MCF 10A (cell line): Measurements from ENCODE around the gene LRP11. TPM values are rescaled to one million over a fixed set of nuclear protein-coding genes. Genes with fewer than 3 reads are reported as not detected.

ENCODE experiments used
- BruUV-seq: library from RNA; stranded (reverse); fragments of 400-500 nt; replicated peaks from 2 replicates; lab custom pipeline; 2021; lab: Mats Ljungman, UMichigan
- CTCF ChIA-PET: fragments of 300-600 bp; sonication (Branson Sonifier 250); formaldehyde crosslinking; extraction: SDS; loops from one replicate; lab custom pipeline; 2021; ENCODE audit warnings: antibody characterized with exemption, inconsistent platforms; lab: Yijun Ruan, JAX
- POLR2A ChIA-PET: fragments of 300-600, 350-650 bp; sonication (Branson Sonifier 250); formaldehyde crosslinking; extraction: SDS; loops from one replicate; lab custom pipeline; 2020; ENCODE audit warnings: antibody characterized with exemption, inconsistent platforms; lab: Yijun Ruan, JAX
- DNase-seq: peaks from one replicate; pipeline ENCODE4 v3.0.0-alpha.2; 2018; ENCODE audit not compliant: unreplicated experiment
- H3K27ac Mint-ChIP-seq: one replicate; pipeline ENCODE4 v1.8.0; 2022; ENCODE audit warnings: mild to moderate bottlenecking, low read depth, mixed read lengths; ENCODE audit not compliant: unreplicated experiment
- H3K27me3 Mint-ChIP-seq: one replicate; pipeline ENCODE4 v1.8.0; 2022; ENCODE audit warnings: mixed read lengths; ENCODE audit not compliant: insufficient read depth, unreplicated experiment
- H3K36me3 Mint-ChIP-seq: one replicate; pipeline ENCODE4 v1.8.0; 2022; ENCODE audit warnings: mild to moderate bottlenecking, moderate library complexity, mixed read lengths; ENCODE audit not compliant: insufficient read depth, unreplicated experiment
- H3K4me1 Mint-ChIP-seq: one replicate; pipeline ENCODE4 v1.8.0; 2022; ENCODE audit warnings: mixed read lengths; ENCODE audit not compliant: insufficient read depth, unreplicated experiment
- H3K4me3 Mint-ChIP-seq: one replicate; pipeline ENCODE4 v1.8.0; 2022; ENCODE audit warnings: mild to moderate bottlenecking, moderate library complexity, mixed read lengths; ENCODE audit not compliant: unreplicated experiment
- H3K9me3 Mint-ChIP-seq: one replicate; pipeline ENCODE4 v1.8.0; 2022; ENCODE audit warnings: mixed read lengths; ENCODE audit not compliant: unreplicated experiment
- CTCF ChIP-seq: fragments of 200-600 bp; IDR thresholded peaks from one replicate; pipeline ENCODE4 v1.8.0; 2022; ENCODE audit warnings: antibody characterized with exemption, mild to moderate bottlenecking; ENCODE audit not compliant: unreplicated experiment
- intact Hi-C: fragments of 100-400 bp; cut with micrococcal nuclease; formaldehyde crosslinking; loops from 2 replicates; pipeline ENCODE4 v1.14.1; 2022
- total RNA-seq: library from RNA; stranded (reverse); gene quantifications from 2 replicates; pipeline ENCODE4 v1.2.3, GENCODE V29; 2022

Gene LRP11
- total RNA-seq, 1 experiment from 2014 or later, result 46.1 TPM

GRCh38 chr6:149820506-149820905, 43.7 kb downstream of the LRP11 start:
- Mint-ChIP-seq H3K27me3 (no peaks in the 10 kb centered on the region), H3K27ac (no peak overlapping the region), H3K4me1 (no peaks in the 10 kb centered on the region), H3K36me3 (peaks cover 58% of the 10 kb centered on the region), H3K9me3 (no peaks in the 10 kb centered on the region), H3K4me3 (no peak overlapping the region)
- intact Hi-C loops, result loop anchor here (5.0 kb wide), 1 partner anchor 98 kb away; no protein-coding TSS in a partner anchor
- POLR2A ChIA-PET, result no interaction called here
- DNase-seq, result no peak
- BruUV-seq, result no TSS peak
- CTCF ChIA-PET, result interaction anchor here (2.4 kb wide), 1 partner anchor 15 kb away, joined by 7 read pairs; no protein-coding TSS in a partner anchor
- no peak for TF ChIP-seq CTCF

GRCh38 chr6:149815788-149816187, 48.4 kb downstream of the LRP11 start:
- TF ChIP-seq CTCF, result no peak
- H3K27ac Mint-ChIP-seq, result no peak overlapping the region
- no peaks in the 10 kb centered on the region for H3K27me3 Mint-ChIP-seq
- no TSS peak for BruUV-seq
- H3K36me3 Mint-ChIP-seq, result peaks cover 42% of the 10 kb centered on the region
- intact Hi-C loops, result no loop called here
- H3K4me1 Mint-ChIP-seq, result no peaks in the 10 kb centered on the region
- H3K4me3 Mint-ChIP-seq, result no peak overlapping the region
- ChIA-PET POLR2A (no interaction called here), CTCF (interaction anchor here (0.6 to 0.7 kb wide), 4 partner anchors 24 to 1291 kb away, joined by 3 to 5 read pairs (median 3); no protein-coding TSS in a partner anchor)
- H3K9me3 Mint-ChIP-seq, result no peaks in the 10 kb centered on the region
- DNase-seq, result no peak

GRCh38 chr6:149813351-149813750, 50.8 kb downstream of the LRP11 start:
- intact Hi-C loops, result no loop called here
- Mint-ChIP-seq H3K27ac (no peak overlapping the region), H3K9me3 (no peaks in the 10 kb centered on the region), H3K4me1 (no peaks in the 10 kb centered on the region), H3K4me3 (no peak overlapping the region), H3K36me3 (peaks cover 53% of the 10 kb centered on the region), H3K27me3 (no peaks in the 10 kb centered on the region)
- ChIA-PET POLR2A (interaction anchor here (0.7 kb wide), 1 partner anchor 19 kb away, joined by 3 read pairs; no protein-coding TSS in a partner anchor), CTCF (interaction anchor here (0.5 to 1.3 kb wide), 3 partner anchors 19 to 111 kb away, joined by 3 to 4 read pairs (median 3); no protein-coding TSS in a partner anchor)
- BruUV-seq, result no TSS peak
- no peak for TF ChIP-seq CTCF
- no peak for DNase-seq

GRCh38 chr6:149809798-149810197, 54.4 kb downstream of the LRP11 start:
- intact Hi-C loops, result no loop called here
- ChIA-PET CTCF (interaction anchor here (1.3 to 1.7 kb wide), 2 partner anchors 13 to 18 kb away, joined by 3 to 6 read pairs; no protein-coding TSS in a partner anchor), POLR2A (no interaction called here)
- Mint-ChIP-seq H3K4me1 (no peaks in the 10 kb centered on the region), H3K4me3 (no peak overlapping the region), H3K36me3 (peaks cover 46% of the 10 kb centered on the region), H3K9me3 (no peaks in the 10 kb centered on the region), H3K27ac (no peak overlapping the region), H3K27me3 (no peaks in the 10 kb centered on the region)
- DNase-seq, result no peak
- BruUV-seq, result no TSS peak
- TF ChIP-seq CTCF, result no peak
